Measurements from ENCODE around the gene NPY.

The NPY gene

DNA sequence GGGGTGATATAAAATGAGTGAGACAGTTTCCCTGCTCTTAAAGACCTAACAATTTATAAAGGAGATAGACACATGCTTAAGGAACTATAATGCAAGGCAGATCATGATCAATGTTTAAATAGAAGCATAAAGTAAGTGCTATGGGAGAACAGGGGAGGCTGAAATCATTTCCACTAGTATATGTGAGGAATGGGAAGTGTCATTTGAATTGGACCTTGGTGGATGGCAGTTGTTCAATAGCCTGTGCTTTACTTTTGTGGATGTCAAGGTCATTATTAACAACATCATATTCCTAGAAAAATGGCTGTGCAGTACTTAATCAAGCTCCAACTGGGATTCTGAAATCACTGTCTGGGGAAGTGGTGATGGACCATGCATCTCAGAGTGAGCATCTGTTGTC, 14.7 kb downstream of the NPY start:
- TF ChIP-seq, protein P1, sequence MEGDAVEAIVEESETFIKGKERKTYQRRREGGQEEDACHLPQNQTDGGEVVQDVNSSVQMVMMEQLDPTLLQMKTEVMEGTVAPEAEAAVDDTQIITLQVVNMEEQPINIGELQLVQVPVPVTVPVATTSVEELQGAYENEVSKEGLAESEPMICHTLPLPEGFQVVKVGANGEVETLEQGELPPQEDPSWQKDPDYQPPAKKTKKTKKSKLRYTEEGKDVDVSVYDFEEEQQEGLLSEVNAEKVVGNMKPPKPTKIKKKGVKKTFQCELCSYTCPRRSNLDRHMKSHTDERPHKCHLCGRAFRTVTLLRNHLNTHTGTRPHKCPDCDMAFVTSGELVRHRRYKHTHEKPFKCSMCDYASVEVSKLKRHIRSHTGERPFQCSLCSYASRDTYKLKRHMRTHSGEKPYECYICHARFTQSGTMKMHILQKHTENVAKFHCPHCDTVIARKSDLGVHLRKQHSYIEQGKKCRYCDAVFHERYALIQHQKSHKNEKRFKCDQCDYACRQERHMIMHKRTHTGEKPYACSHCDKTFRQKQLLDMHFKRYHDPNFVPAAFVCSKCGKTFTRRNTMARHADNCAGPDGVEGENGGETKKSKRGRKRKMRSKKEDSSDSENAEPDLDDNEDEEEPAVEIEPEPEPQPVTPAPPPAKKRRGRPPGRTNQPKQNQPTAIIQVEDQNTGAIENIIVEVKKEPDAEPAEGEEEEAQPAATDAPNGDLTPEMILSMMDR (IDR thresholded peaks at IDR 0.05; ENCODE audit: insufficient read depth, low read length, poor library complexity, severe bottlenecking) = no peak
- Histone ChIP-seq H3K36me3 (ENCODE audit: control insufficient read depth, insufficient read depth, low read length) (no peaks in the 10 kb centered on the region), H3K27me3 (replicated peaks; ENCODE audit: control insufficient read depth, insufficient read depth, low read length) (no peaks in the 10 kb centered on the region; the same call in 1 of the 2 replicates), H3K4me3 (replicated peaks; ENCODE audit: low read depth, low read length) (no peak overlapping the region)
- no peak for DNase-seq (ENCODE audit: extremely low read depth, insufficient read length)

DNA sequence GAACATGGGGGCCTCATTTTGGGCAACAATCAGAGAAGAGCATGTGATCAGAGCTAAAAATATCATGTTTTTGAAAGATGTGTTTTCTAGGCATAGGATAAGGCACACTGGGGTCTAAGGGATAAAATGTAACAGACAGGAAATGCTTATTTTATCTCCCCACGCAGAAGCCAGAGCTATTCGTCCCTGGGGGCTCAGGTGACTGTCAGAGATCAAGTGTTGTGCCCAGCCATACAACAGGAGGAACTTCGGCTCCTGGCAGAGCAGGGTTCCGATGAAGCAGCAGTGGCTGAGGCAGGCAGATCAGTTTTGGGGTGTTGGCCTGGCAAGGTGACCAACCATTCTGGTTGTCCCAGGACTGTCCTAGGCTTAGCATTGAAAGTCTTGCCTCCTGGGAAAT, 15.2 kb downstream of the NPY start:
- H3K4me3 ChIP-seq (replicated peaks; ENCODE audit: low read depth, low read length) = no peak overlapping the region
- TF ChIP-seq, protein P1 (IDR thresholded peaks at IDR 0.05; ENCODE audit: insufficient read depth, low read length, poor library complexity, severe bottlenecking) = no peak
- DNase-seq (ENCODE audit: extremely low read depth, insufficient read length) = no peak

DNA sequence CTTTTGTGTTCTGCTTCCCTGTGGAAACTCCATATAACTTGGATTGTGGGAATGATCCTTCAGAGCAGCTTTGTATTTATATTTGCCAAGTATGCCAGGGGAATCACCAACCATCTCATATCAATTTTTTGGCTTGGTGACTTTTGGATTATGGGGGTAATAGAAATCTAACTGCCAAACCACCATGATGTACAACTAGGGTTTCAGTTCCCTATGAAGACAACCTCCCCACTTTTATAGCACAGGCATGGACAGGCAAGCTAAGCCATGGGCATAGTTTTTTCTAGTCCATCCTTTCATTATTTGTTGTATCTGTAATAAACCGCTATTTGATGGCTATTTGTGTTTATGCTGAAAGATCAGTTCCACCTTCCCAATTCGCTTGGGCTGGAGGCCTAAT, 17.7 kb downstream of the NPY start:
- H3K27me3 ChIP-seq (replicated peaks; ENCODE audit: control insufficient read depth, insufficient read depth, low read length) = no peaks in the 10 kb centered on the region; the same call in 1 of the 2 replicates
- H3K4me3 ChIP-seq (replicated peaks; ENCODE audit: low read depth, low read length) = no peak overlapping the region
- TF ChIP-seq, protein P1 (IDR thresholded peaks at IDR 0.05; ENCODE audit: insufficient read depth, low read length, poor library complexity, severe bottlenecking) = no peak
- H3K36me3 ChIP-seq (ENCODE audit: control insufficient read depth, insufficient read depth, low read length) = no peaks in the 10 kb centered on the region
- no peak for DNase-seq (ENCODE audit: extremely low read depth, insufficient read length)

More for the DNA sequence above, 15.2 kb downstream of the NPY start:
- Histone ChIP-seq H3K27me3 (replicated peaks; ENCODE audit: control insufficient read depth, insufficient read depth, low read length) (no peaks in the 10 kb centered on the region; the same call in 1 of the 2 replicates), H3K36me3 (ENCODE audit: control insufficient read depth, insufficient read depth, low read length) (no peaks in the 10 kb centered on the region)

DNA sequence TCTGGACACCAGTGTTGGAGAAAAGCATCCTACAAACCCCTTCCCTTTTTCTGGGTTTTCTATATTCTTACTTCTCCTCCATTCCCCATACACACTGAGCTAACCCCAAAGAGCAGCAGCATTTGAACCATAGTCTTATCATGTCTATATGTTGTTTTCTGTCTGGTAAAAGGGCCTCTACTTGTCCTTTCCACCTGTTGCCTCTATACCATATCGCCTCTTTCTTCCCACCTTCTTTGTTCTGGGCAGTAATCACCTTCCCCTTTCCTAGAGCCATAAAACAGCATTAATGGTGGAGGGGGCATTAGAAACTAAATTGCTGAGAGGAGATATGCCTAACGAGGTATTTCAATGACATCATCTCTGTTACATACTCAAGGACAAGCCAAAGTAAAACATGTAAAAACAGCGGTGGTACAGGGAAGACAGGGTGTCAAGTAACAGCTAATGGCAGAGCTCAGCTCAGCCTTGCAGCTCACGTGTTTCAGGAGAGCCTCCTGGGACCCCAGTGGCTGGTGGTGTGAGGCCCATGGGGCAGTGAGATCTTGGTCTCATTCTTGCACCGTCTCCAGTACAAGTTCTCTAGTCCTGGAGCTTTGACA, 20.6 kb downstream of the NPY start:
- H3K27me3 ChIP-seq (replicated peaks; ENCODE audit: control insufficient read depth, insufficient read depth, low read length) = no peaks in the 10 kb centered on the region; the same call in 1 of the 2 replicates
- no peak overlapping the region for H3K4me3 ChIP-seq (replicated peaks; ENCODE audit: low read depth, low read length)
- TF ChIP-seq, protein P1 (IDR thresholded peaks at IDR 0.05; ENCODE audit: insufficient read depth, low read length, poor library complexity, severe bottlenecking) = no peak
- DNase-seq (ENCODE audit: extremely low read depth, insufficient read length) = no peak
- no peaks in the 10 kb centered on the region for H3K36me3 ChIP-seq (ENCODE audit: control insufficient read depth, insufficient read depth, low read length)

DNA sequence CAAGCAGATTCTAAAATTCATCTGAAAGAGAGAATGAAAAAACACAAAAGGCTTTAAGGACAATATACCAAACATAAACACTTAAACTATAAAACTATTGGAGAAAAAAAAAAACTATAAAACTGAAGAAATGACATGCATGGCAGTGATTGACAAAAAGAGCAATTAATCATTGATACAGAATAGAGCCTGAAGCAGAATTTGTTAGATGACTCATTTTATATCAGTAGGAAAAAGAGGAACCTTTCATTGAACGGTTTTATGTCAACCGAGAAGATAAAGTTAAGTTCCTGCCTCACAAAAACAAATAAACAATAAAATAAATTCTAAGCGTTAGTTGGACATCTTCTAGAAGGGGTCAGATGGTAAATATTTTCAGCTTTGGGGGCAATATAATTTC, 23.3 kb downstream of the NPY start:
- H3K4me3 ChIP-seq (replicated peaks; ENCODE audit: low read depth, low read length) = no peak overlapping the region
- TF ChIP-seq, protein P1 (IDR thresholded peaks at IDR 0.05; ENCODE audit: insufficient read depth, low read length, poor library complexity, severe bottlenecking) = no peak
- H3K36me3 ChIP-seq (ENCODE audit: control insufficient read depth, insufficient read depth, low read length) = no peaks in the 10 kb centered on the region
- no peak for DNase-seq (ENCODE audit: extremely low read depth, insufficient read length)
- H3K27me3 ChIP-seq (replicated peaks; ENCODE audit: control insufficient read depth, insufficient read depth, low read length) = no peaks in the 10 kb centered on the region

DNA sequence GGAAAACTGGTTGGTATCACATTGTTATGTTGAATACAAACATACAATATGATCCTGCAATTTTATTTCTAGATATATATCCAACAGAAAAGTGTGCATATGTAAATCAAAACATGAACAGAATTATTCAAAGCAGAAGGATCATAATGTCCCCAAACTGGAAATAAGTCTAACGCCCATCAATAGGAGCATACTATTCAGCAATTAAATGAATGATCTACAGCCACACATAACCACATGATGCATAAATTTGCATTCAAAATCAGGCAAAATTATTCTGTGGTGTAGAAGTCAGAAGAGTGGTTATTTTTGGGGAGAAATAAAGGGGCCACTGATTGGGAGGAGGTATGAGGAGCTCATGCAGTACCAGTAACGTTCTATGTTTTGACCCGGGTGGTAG, 28.6 kb downstream of the NPY start:
- no peak overlapping the region for H3K4me3 ChIP-seq (replicated peaks; ENCODE audit: low read depth, low read length)
- TF ChIP-seq, protein P1 (IDR thresholded peaks at IDR 0.05; ENCODE audit: insufficient read depth, low read length, poor library complexity, severe bottlenecking) = no peak
- H3K27me3 ChIP-seq (replicated peaks; ENCODE audit: control insufficient read depth, insufficient read depth, low read length) = no peaks in the 10 kb centered on the region
- DNase-seq (ENCODE audit: extremely low read depth, insufficient read length) = no peak
- H3K36me3 ChIP-seq (ENCODE audit: control insufficient read depth, insufficient read depth, low read length) = no peaks in the 10 kb centered on the region

Data from GM06990 (cell line).